IMR-90 (cell line): Measurements from ENCODE around the gene ATXN1. TPM values are rescaled to one million over a fixed set of nuclear protein-coding genes. Genes with fewer than 3 reads are reported as not detected.
A peak's percentile ranks its signal among the peaks of the same experiment; 100 is the strongest.

Experiments
- ATAC-seq: fragments of 200-7000 bp; cut with Tn5 transposase; 2 replicates; pipeline ENCODE4 v1.9.1; 2020; ENCODE audit warnings: low read depth, mild to moderate bottlenecking, moderate library complexity
- BruUV-seq: library from RNA; stranded (reverse); fragments of 400-500 nt; replicated peaks from 2 replicates; lab custom pipeline; 2021; lab: Mats Ljungman, UMichigan
- CTCF ChIA-PET: fragments of 300-600 bp; formaldehyde crosslinking; extraction: SDS; loops from one replicate; lab custom pipeline; 2021; ENCODE audit warnings: antibody characterized with exemption; lab: Yijun Ruan, JAX
- POLR2A ChIA-PET: fragments of 300-600 bp; sonication (Branson Sonifier 250); formaldehyde crosslinking; loops from one replicate; lab custom pipeline; 2022; ENCODE audit warnings: antibody characterized with exemption; ENCODE audit not compliant: unreplicated experiment; lab: Charles Lee
- DNase-seq: peaks from one replicate; pipeline ENCODE4 v3.0.0; 2013
- H2AFZ ChIP-seq: replicated peaks from 2 replicates; pipeline ENCODE3; 2013; ENCODE audit warnings: low read length, mild to moderate bottlenecking; ENCODE audit not compliant: poor library complexity
- H2AK5ac ChIP-seq: 2 replicates; pipeline ENCODE4 v1.6.1; 2013; ENCODE audit warnings: low read depth, low read length, inconsistent platforms
- H2AK9ac ChIP-seq: replicated peaks from 2 replicates; pipeline ENCODE3; 2013; ENCODE audit warnings: mild to moderate bottlenecking, low read depth, low read length, moderate library complexity; ENCODE audit not compliant: poor library complexity
- H2BK120ac ChIP-seq: 2 replicates; pipeline ENCODE4 v1.6.1; 2013; ENCODE audit warnings: low read depth, low read length, inconsistent platforms
- H2BK15ac ChIP-seq: 3 replicates; pipeline ENCODE4 v1.6.1; 2013; ENCODE audit warnings: low read depth, low read length, inconsistent platforms
- H2BK20ac ChIP-seq: 2 replicates; pipeline ENCODE4 v1.6.1; 2013; ENCODE audit warnings: low read depth, mild to moderate bottlenecking, inconsistent platforms, low read length, moderate library complexity
- H2BK5ac ChIP-seq: 2 replicates; pipeline ENCODE4 v1.6.1; 2013; ENCODE audit warnings: mild to moderate bottlenecking, low read depth, low read length, inconsistent platforms; ENCODE audit not compliant: poor library complexity, severe bottlenecking
- H3K14ac ChIP-seq: replicated peaks from 2 replicates; pipeline ENCODE4 v1.6.1; 2013; ENCODE audit warnings: low read depth, low read length, inconsistent platforms
- H3K18ac ChIP-seq: 2 replicates; pipeline ENCODE4 v1.6.1; 2013; ENCODE audit warnings: low read depth, low read length, control low read depth
- H3K23ac ChIP-seq: 2 replicates; pipeline ENCODE4 v1.6.1; 2013; ENCODE audit warnings: low read depth, low read length, inconsistent platforms
- H3K27ac ChIP-seq: 2 replicates; pipeline ENCODE4 v1.5.1; 2013; ENCODE audit warnings: mild to moderate bottlenecking, control low read depth, low read length; ENCODE audit not compliant: insufficient read depth
- H3K27me3 ChIP-seq: 2 replicates; pipeline ENCODE4 v1.6.1; 2013; ENCODE audit warnings: low read length; ENCODE audit not compliant: control insufficient read depth, insufficient read depth
- H3K36me3 ChIP-seq: 2 replicates; pipeline ENCODE4 v1.6.1; 2013; ENCODE audit warnings: low read length, mixed read lengths; ENCODE audit not compliant: control insufficient read depth, insufficient read depth
- H3K4ac ChIP-seq: 2 replicates; pipeline ENCODE4 v1.6.1; 2013; ENCODE audit warnings: low read depth, low read length, inconsistent platforms
- H3K4me1 ChIP-seq: 2 replicates; pipeline ENCODE4 v1.6.1; 2013; ENCODE audit warnings: low read length, mixed read lengths; ENCODE audit not compliant: control insufficient read depth, insufficient read depth
- H3K4me2 ChIP-seq: 2 replicates; pipeline ENCODE4 v1.6.1; 2013; ENCODE audit warnings: low read depth, mild to moderate bottlenecking, control low read depth, low read length, moderate library complexity
- H3K4me3 ChIP-seq: 2 replicates; pipeline ENCODE4 v1.5.1; 2013; ENCODE audit warnings: low read depth, mild to moderate bottlenecking, control low read depth, low read length, moderate library complexity; ENCODE audit not compliant: insufficient read depth
- H3K56ac ChIP-seq: 2 replicates; pipeline ENCODE4 v1.6.1; 2013; ENCODE audit warnings: low read length, inconsistent platforms; ENCODE audit not compliant: insufficient read depth; ENCODE audit errors: extremely low read depth
- H3K79me1 ChIP-seq, 2 experiments: 2 replicates each; pipeline ENCODE4 v1.6.1; 2013; ENCODE audit warnings: low read length in 2 of 2, inconsistent platforms in 1 of 2, low read depth in 1 of 2
- H3K9ac ChIP-seq: 2 replicates; pipeline ENCODE4 v1.6.1; 2013; ENCODE audit warnings: low read depth, low read length, control low read depth
- H3K9me1 ChIP-seq: 2 replicates; pipeline ENCODE4 v1.6.1; 2013; ENCODE audit warnings: low read length, inconsistent platforms; ENCODE audit not compliant: insufficient read depth
- H3K9me3 ChIP-seq: 2 replicates; pipeline ENCODE4 v1.6.1; 2013; ENCODE audit warnings: low read length; ENCODE audit not compliant: control insufficient read depth, insufficient read depth
- H4K20me1 ChIP-seq: 2 replicates; pipeline ENCODE4 v1.6.1; 2013; ENCODE audit warnings: low read length, inconsistent platforms; ENCODE audit not compliant: insufficient read depth
- H4K5ac ChIP-seq: 2 replicates; pipeline ENCODE4 v1.6.1; 2013; ENCODE audit warnings: mild to moderate bottlenecking, low read depth, low read length, control low read depth
- H4K8ac ChIP-seq, 2 experiments: 2 replicates each; pipeline ENCODE4 v1.6.1; 2013; ENCODE audit warnings: low read depth in 2 of 2, low read length in 2 of 2, control low read depth in 1 of 2, inconsistent platforms in 1 of 2
- H4K91ac ChIP-seq: 2 replicates; pipeline ENCODE4 v1.6.1; 2013; ENCODE audit warnings: low read depth, low read length, inconsistent platforms; ENCODE audit not compliant: insufficient read depth
- CEBPB ChIP-seq: IDR thresholded peaks from 2 replicates; pipeline ENCODE4 v1.6.1; 2012; ENCODE audit warnings: low read depth, low read length, improper control_type of control experiment
- CHD1 ChIP-seq: IDR thresholded peaks from 2 replicates; pipeline ENCODE4 v1.6.1; 2012; ENCODE audit warnings: low read depth, low read length, improper control_type of control experiment
- CTCF ChIP-seq: conservative IDR thresholded peaks from 2 replicates; pipeline ENCODE4 v1.5.1; 2012; ENCODE audit warnings: mild to moderate bottlenecking, low read depth, low read length, improper control_type of control experiment
- ELK1 ChIP-seq: fragments of 150-350 bp; IDR thresholded peaks from 2 replicates; pipeline ENCODE4 v1.6.1; 2016; ENCODE audit warnings: low read depth, mild to moderate bottlenecking, low read length, moderate library complexity, borderline replicate concordance
- FOS ChIP-seq: fragments of 150-350 bp; IDR thresholded peaks from 2 replicates; pipeline ENCODE4 v1.6.1; 2016; ENCODE audit warnings: low read depth, low read length
- MAFK ChIP-seq: IDR thresholded peaks from 2 replicates; pipeline ENCODE4 v1.6.1; 2012; ENCODE audit warnings: low read depth, low read length, improper control_type of control experiment
- MXI1 ChIP-seq: IDR thresholded peaks from 2 replicates; pipeline ENCODE4 v1.6.1; 2012; ENCODE audit warnings: low read depth, mild to moderate bottlenecking, low read length, moderate library complexity, borderline replicate concordance
- NFE2L2 ChIP-seq: fragments of 150-350 bp; IDR thresholded peaks from 2 replicates; pipeline ENCODE4 v1.6.1; 2016; ENCODE audit warnings: low read depth, mild to moderate bottlenecking, low read length
- POLR2A ChIP-seq: IDR thresholded peaks from 2 replicates; pipeline ENCODE4 v1.6.1; 2012; ENCODE audit warnings: mild to moderate bottlenecking, low read depth, low read length
- RAD21 ChIP-seq: IDR thresholded peaks from 2 replicates; pipeline ENCODE4 v1.6.1; 2012; ENCODE audit warnings: low read length, improper control_type of control experiment
- RCOR1 ChIP-seq: IDR thresholded peaks from 2 replicates; pipeline ENCODE4 v1.6.1; 2012; ENCODE audit warnings: mild to moderate bottlenecking, low read length, improper control_type of control experiment; ENCODE audit not compliant: insufficient replicate concordance
- RFX5 ChIP-seq: IDR thresholded peaks from 2 replicates; pipeline ENCODE4 v1.8.0; 2012; ENCODE audit warnings: low read depth, mild to moderate bottlenecking, low read length, moderate library complexity
- SMC3 ChIP-seq: fragments of 150-350 bp; IDR thresholded peaks from 2 replicates; pipeline ENCODE4 v1.6.1; 2016; ENCODE audit warnings: low read depth, mild to moderate bottlenecking, antibody characterized with exemption, low read length, moderate library complexity
- USF2 ChIP-seq: fragments of 150-350 bp; IDR thresholded peaks from 2 replicates; pipeline ENCODE4 v1.6.1; 2017; ENCODE audit warnings: mild to moderate bottlenecking, antibody characterized with exemption, low read length, low read depth
- WGBS, 2 experiments: methylation state at CpG; one replicate each; pipeline versions ENCODE4 v1.1.5 to v1.1.7; 2013; ENCODE audit warnings: missing lambda C conversion rate in 2 of 2; ENCODE audit not compliant: insufficient read length in 1 of 2; ENCODE audit errors: extremely low coverage in 2 of 2; 5-methylcytosine and 5-hydroxymethylcytosine counted together
- dilution Hi-C: fragments of 300-500 bp; cut with HindIII; formaldehyde crosslinking; loops from one replicate; pipeline ENCODE4 v1.14.3; 2018; ENCODE audit warnings: low sequenced_read_pairs; ENCODE audit not compliant: unreplicated experiment
- in situ Hi-C: fragments of 300-500 bp; cut with MboI; formaldehyde crosslinking; loops from 3 replicates; pipeline ENCODE4 v1.14.3; 2019; ENCODE audit warnings: low sequenced_read_pairs, inconsistent platforms, mixed read lengths
- intact Hi-C: fragments of 100-400 bp; cut with micrococcal nuclease; formaldehyde crosslinking; loops from 2 replicates; pipeline ENCODE4 v1.10.0; 2022
- polyA plus RNA-seq, 3 experiments: library from polyadenylated mRNA; depleted of rRNA; stranded (reverse); fragments of >200 nt; gene quantifications; 2 replicates each; pipeline ENCODE4 v1.2.3, GENCODE V29; 2012; ENCODE audit warnings: low replicate concordance in 1 of 3
- total RNA-seq: library from RNA; depleted of rRNA; stranded (reverse); fragments of >200 nt; gene quantifications from 2 replicates; pipeline ENCODE4 v1.2.3, GENCODE V29; 2012

ATXN1 gene
- total and polyA plus RNA-seq, 2 of the 4 experiments (the other 2 are of a cell fraction): 7.3 to 11.1 TPM

GRCh38 chr6:16473908-16474771, 287.1 kb downstream of the ATXN1 start:
- peak overlapping the region; percentile 89 for H2AK5ac ChIP-seq
- H3K4me3 ChIP-seq: no peak overlapping the region
- CTCF ChIA-PET: no interaction called here
- peaks cover 17% of the 10 kb centered on the region for H3K9me1 ChIP-seq
- H3K14ac ChIP-seq: peak overlapping the region; percentile 91
- peak overlapping the region; percentile 83 to 88 for H4K8ac ChIP-seq
- peak overlapping the region; percentile 90 for H4K5ac ChIP-seq
- H3K4me2 ChIP-seq: no peak overlapping the region
- intact Hi-C loops: loop anchor here (2.0 kb wide), 1 partner anchor 135 kb away; no protein-coding TSS in a partner anchor
- peaks cover 23% of the 10 kb centered on the region for H3K4me1 ChIP-seq
- peak overlapping the region; percentile 97 for H3K18ac ChIP-seq
- in situ Hi-C loops: no loop called here
- H3K9me3 ChIP-seq: peaks cover 5% of the 10 kb centered on the region
- H3K27me3 ChIP-seq: no peaks in the 10 kb centered on the region
- peak overlapping the region; percentile 90 for H3K23ac ChIP-seq
- POLR2A ChIA-PET: no interaction called here
- no CpG with 5 or more reads among the region's 1 CpG for WGBS, 2 experiments
- H4K91ac ChIP-seq: peak overlapping the region; percentile 97
- ATAC-seq (no peak), DNase-seq (no peak)
- peak overlapping the region; percentile 96 for H3K4ac ChIP-seq
- peaks cover 10 to 26% of the 10 kb centered on the region in 2 experiments for H3K79me1 ChIP-seq
- H2BK15ac ChIP-seq: peak overlapping the region; percentile 94
- H2AK9ac ChIP-seq: no peak overlapping the region
- no peaks in the 10 kb centered on the region for H4K20me1 ChIP-seq
- peak overlapping the region; percentile 98 for H2BK120ac ChIP-seq
- dilution Hi-C loops: no loop called here
- no peak overlapping the region for H2AFZ ChIP-seq
- peak overlapping the region; percentile 98; the same call in 1 of the 2 replicates for H3K27ac ChIP-seq
- H2BK20ac ChIP-seq: peak overlapping the region; percentile 97
- H3K36me3 ChIP-seq: peaks cover 5% of the 10 kb centered on the region; the same call in 1 of the 2 replicates
- peak overlapping the region; percentile 49; the same call in 1 of the 2 replicates for H3K56ac ChIP-seq
- no TSS peak for BruUV-seq
- H2BK5ac ChIP-seq: peak overlapping the region; percentile 76
- H3K9ac ChIP-seq: no peak overlapping the region
- TF ChIP-seq FOS: no peak
- TF ChIP-seq USF2: no peak
- no peak for TF ChIP-seq RFX5
- no peak for TF ChIP-seq RAD21
- no peak for TF ChIP-seq MAFK
- no peak for TF ChIP-seq SMC3
- TF ChIP-seq MXI1: no peak
- no peak for TF ChIP-seq POLR2A
- TF ChIP-seq CEBPB: no peak
- TF ChIP-seq RCOR1: no peak
- TF ChIP-seq ELK1: no peak
- TF ChIP-seq CTCF: no peak
- no peak for TF ChIP-seq CHD1
- TF ChIP-seq NFE2L2: no peak
